Measurements from ENCODE around the gene PRMT9. TPM values are rescaled to one million over a fixed set of nuclear protein-coding genes. Genes with fewer than 3 reads are reported as not detected.

Gene PRMT9
- total RNA-seq, 1 donor from 2014 or later = 16.7 TPM

- DNase-seq = no peak
These were observed 65.9 kb downstream of the PRMT9 start for GRCh38 chr4:147617841-147618691.

GRCh38 chr4:147617173-147617840 lies 66.7 kb downstream of the PRMT9 start, which contains the start of gene TMEM184C:
Gene TMEM184C, plus strand, starts transcription at chr4:147617397. Its CDS starts 560 bp downstream, at chr4:147617957.
- peak; percentile 99 for DNase-seq

GRCh38 chr4:147616849-147617172 lies 67.2 kb downstream of the PRMT9 start:
- DNase-seq = no peak

- no peak for DNase-seq
These were observed 73.3 kb downstream of the PRMT9 start for GRCh38 chr4:147610686-147611085.

DNA sequence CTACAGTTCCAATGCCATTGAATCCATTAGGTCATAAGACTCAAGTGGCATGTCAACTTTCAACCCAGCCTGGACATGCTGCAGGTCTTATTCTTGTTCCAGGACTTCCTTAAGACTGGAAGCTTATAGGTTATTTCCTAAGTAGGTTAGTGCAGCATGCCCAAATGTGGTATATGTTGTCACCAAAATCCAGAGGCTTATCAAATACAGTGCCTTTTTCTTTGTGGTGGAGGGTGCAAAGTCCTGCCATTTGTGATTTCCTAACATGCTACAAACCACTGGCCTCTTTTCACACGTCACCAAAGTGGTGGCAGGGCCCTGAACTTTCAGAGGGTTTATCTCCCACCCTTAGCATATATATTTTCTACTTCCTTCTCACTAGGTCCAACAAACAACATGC lies 76.5 kb downstream of the PRMT9 start:
- no peak for DNase-seq

DNA sequence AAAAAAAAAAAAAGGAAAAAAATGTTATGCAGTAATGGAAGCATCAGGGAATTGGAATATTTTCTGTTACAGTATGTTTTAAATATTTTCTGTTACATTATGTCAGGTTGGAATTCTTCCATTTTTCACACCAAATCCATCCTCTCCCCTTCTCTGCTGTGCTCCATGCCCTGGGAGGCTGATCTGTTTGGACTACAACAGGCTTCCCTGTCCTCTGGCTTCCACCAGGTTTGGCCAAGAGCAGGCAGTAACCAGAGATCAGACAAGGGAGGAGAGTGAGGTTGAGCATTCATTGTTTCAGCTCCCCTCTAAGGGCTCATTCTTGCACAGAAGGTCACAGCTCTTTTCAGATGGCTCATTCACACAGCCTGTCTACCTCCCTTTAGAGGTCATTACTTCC lies 78.5 kb downstream of the PRMT9 start:
- DNase-seq = no peak

DNA sequence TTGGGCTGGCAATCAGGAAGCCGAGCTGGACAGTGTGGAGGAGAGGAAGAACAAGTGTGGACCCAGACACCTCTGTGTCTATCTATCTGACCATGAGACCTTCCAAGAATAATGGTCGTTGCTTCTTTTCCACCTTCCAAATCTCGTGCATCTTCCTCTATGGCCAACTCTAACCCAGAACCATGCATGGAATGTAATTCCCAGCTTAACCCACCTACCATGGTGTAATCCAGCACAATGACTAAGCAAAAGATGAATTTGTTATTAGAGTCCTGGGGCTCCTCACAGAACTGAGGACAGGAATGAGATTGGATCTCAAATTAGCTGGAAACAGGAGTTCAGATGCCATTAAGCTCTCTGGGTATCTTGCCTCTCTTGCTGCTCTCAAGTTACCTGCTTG lies 84.2 kb downstream of the PRMT9 start:
- no peak for DNase-seq

- DNase-seq = no peak
These were observed 84.8 kb downstream of the PRMT9 start for GRCh38 chr4:147599206-147599605.

DNA sequence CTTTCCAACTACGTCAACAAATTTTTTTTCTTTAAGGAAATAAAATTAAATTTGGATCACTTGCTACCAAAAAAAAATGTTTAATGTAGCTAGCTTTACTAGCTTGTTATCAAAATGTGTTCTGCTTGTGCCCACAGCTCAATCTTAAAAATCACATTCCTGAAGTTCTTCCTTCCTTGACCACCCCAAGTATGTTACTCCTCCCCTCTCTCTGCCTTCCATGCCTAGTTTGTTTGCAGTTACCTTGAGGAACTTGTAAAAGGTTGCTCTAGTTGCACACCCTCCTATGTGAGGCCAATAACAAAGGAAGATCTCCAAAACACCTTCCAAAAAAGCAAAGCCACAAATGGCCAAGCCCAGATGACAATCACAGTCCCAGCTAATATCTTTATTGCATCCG lies 86.4 kb downstream of the PRMT9 start:
- DNase-seq = no peak

GRCh38 chr4:147596981-147597380 lies 87.0 kb downstream of the PRMT9 start:
- no peak for DNase-seq

- DNase-seq = no peak
These were observed 87.6 kb downstream of the PRMT9 start for GRCh38 chr4:147596377-147596776.

- no peak for DNase-seq
These were observed 89.4 kb downstream of the PRMT9 start for GRCh38 chr4:147594578-147594977.

GRCh38 chr4:147594107-147594506 lies 89.9 kb downstream of the PRMT9 start:
- DNase-seq = no peak

DNA sequence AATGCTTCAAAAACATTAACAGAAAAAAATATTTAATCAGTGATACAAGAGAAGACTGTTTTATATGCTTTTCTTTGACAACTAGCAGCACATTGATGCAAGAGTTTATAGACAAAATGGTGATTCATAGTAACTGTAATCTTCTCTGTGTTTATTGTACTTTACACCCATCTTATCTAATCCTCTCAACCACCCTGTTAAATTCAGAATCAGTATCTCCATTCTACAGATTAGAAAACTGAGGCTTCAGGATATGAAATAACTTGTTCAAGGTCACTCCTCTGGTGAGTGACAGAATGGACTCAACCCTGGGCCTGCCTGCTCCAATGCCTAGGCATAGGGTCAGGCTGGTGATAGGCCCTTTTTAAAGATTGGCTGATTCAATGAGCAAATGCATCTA lies 92.9 kb downstream of the PRMT9 start:
- DNase-seq = no peak

DNA sequence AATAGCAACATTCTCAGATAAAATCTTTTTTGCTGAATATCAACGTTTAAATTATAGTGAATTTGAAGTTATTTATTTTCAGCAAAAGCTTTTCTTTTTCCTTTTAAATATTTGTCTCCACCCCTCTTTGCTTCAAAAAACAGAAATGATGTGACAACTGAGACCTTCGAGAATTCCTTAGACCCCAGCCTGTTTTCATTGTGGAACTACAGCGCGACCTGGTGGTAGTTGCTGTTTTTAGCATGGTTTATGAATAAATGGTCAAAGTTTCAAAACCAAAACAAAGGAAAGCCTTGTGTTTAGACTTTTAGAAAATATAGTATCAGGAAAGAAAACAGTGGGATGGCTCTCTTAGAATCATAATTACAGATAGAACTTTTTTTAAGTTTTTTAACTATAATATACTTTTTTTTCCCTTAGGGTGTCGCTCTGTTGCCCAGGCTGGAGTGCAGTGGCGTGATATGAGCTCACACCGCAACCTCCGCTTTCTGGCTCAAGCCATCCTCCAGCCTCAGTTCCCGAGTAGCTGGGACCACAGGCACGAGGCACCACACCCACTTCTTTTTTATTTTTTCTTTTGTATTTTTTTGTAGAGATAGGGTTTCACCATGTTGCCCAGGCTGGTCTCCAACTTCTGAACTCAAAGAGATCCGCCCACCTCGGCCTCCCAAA lies 93.6 kb downstream of the PRMT9 start:
- DNase-seq = peak; percentile 28

- DNase-seq = no peak
These were observed 94.4 kb downstream of the PRMT9 start for GRCh38 chr4:147589586-147589985.

Other genes starting within 250 kb of the PRMT9 start
- gene EDNRA, start 203.1 kb downstream of the PRMT9 start, total RNA-seq = 9.7 TPM
- gene TMEM184C, start 66.8 kb downstream of the PRMT9 start, total RNA-seq = 57.2 TPM
- gene ARHGAP10, start 47.9 kb upstream of the PRMT9 start, total RNA-seq = 1.7 TPM

Data from occipital lobe (tissue), 2 donors.